HCT116 (cell line): Measurements from ENCODE around the gene PDCD10. TPM values are rescaled to one million over a fixed set of nuclear protein-coding genes. Genes with fewer than 3 reads are reported as not detected.

ENCODE experiments used
- ATAC-seq: fragments of 200-7000 bp; cut with Tn5 transposase; 2 replicates; pipeline ENCODE4 v1.9.1; 2020; ENCODE audit warnings: mild to moderate bottlenecking, moderate library complexity
- BruUV-seq: library from RNA; stranded (reverse); fragments of 400-500 nt; replicated peaks from 2 replicates; lab custom pipeline; 2021; lab: Mats Ljungman, UMichigan
- CTCF ChIA-PET: fragments of 300-600 bp; sonication (Branson Sonifier 250); formaldehyde crosslinking; loops from one replicate; lab custom pipeline; 2021; ENCODE audit warnings: antibody characterized with exemption; lab: Charles Lee
- POLR2A ChIA-PET: fragments of 300-600, 350-600 bp; sonication (Branson Sonifier 250); formaldehyde crosslinking; loops from one replicate; lab custom pipeline; 2021; ENCODE audit warnings: antibody characterized with exemption; lab: Charles Lee
- RAD21 ChIA-PET, 2 experiments: fragments of 300-600 bp; sonication (Branson Sonifier 250); formaldehyde crosslinking; loops; one replicate each; lab custom pipeline; 2023; ENCODE audit warnings: low total read pairs in 2 of 2; ENCODE audit not compliant: uncharacterized antibody in 2 of 2, unreplicated experiment in 2 of 2, low non-redundant PET in 1 of 2; lab: Charles Lee
- DNase-seq: peaks from one replicate; pipeline ENCODE4 v3.0.0-alpha.2; 2010; ENCODE audit warnings: low read depth, low spot score
- H2AFZ ChIP-seq: fragments of 200-600 bp; shearing (Covaris generic), sonication (generic); 2 replicates; pipeline ENCODE4 v1.6.1; 2017; ENCODE audit warnings: low read depth, mixed run types, mixed read lengths, antibody characterized with exemption, low read length; ENCODE audit not compliant: poor library complexity, severe bottlenecking
- H3K27ac ChIP-seq: 2 replicates; pipeline ENCODE4 v1.5.1; 2012; ENCODE audit warnings: low read depth, low read length
- H3K27me3 ChIP-seq: fragments of 200-600 bp; sonication (generic); 2 replicates; pipeline ENCODE4 v1.6.1; 2016; ENCODE audit warnings: mixed run types, low read length, mixed read lengths; ENCODE audit not compliant: insufficient read depth
- H3K36me3 ChIP-seq, 2 experiments: fragments of 200-500 bp in 1 of 2; fragments of 200-600 bp in 1 of 2; sonication (Bioruptor generic) in 1 of 2; sonication (generic) in 1 of 2; 2 replicates each; pipeline versions ENCODE4 v1.5.1 to v1.6.1; 2014 to 2016; ENCODE audit warnings: low read length in 2 of 2, inconsistent platforms in 1 of 2, mixed read lengths in 1 of 2, mixed run types in 1 of 2; ENCODE audit not compliant: insufficient read depth in 2 of 2, control insufficient read depth in 1 of 2
- H3K4me1 ChIP-seq, 2 experiments: fragments of 200-600 bp in 1 of 2; sonication (generic) in 1 of 2; 2 replicates each; pipeline versions ENCODE4 v1.5.1 to v1.6.1; 2012 to 2017; ENCODE audit warnings: low read length in 2 of 2, inconsistent platforms in 1 of 2, mild to moderate bottlenecking in 1 of 2, mixed read lengths in 1 of 2, mixed run types in 1 of 2, moderate library complexity in 1 of 2; ENCODE audit not compliant: insufficient read depth in 2 of 2, control insufficient read depth in 1 of 2
- H3K4me2 ChIP-seq: fragments of 200-600 bp; sonication (generic); 2 replicates; pipeline ENCODE4 v1.6.1; 2017; ENCODE audit warnings: mixed run types, low read length, mixed read lengths
- H3K4me3 ChIP-seq, 2 experiments: fragments of 200-600 bp in 1 of 2; sonication (generic) in 1 of 2; replicated peaks in 1 of 2; 2 replicates each; pipeline ENCODE4 v1.5.1; 2011 to 2016; ENCODE audit warnings: low read length in 2 of 2, control low read depth in 1 of 2, low read depth in 1 of 2, mild to moderate bottlenecking in 1 of 2, mixed read lengths in 1 of 2, mixed run types in 1 of 2
- H3K79me2 ChIP-seq: fragments of 200-600 bp; sonication (generic); 2 replicates; pipeline ENCODE4 v1.6.1; 2017; ENCODE audit warnings: mild to moderate bottlenecking, mixed run types, low read length, moderate library complexity, mixed read lengths; ENCODE audit not compliant: insufficient read depth
- H3K9ac ChIP-seq: fragments of 200-600 bp; sonication (generic); 2 replicates; pipeline ENCODE4 v1.6.1; 2016; ENCODE audit warnings: low read length, mixed read lengths
- H3K9me2 ChIP-seq: fragments of 200-600 bp; sonication (generic), shearing (Covaris generic); 2 replicates; pipeline ENCODE4 v1.6.1; 2017; ENCODE audit warnings: mixed run types, mild to moderate bottlenecking, moderate library complexity; ENCODE audit not compliant: insufficient read depth
- H3K9me3 ChIP-seq, 2 experiments: fragments of 200-500 bp in 1 of 2; fragments of 200-600 bp in 1 of 2; sonication (Bioruptor generic) in 1 of 2; sonication (generic) in 1 of 2; 2 replicates each; pipeline ENCODE4 v1.6.1; 2014 to 2017; ENCODE audit warnings: low read length in 2 of 2, mixed read lengths in 2 of 2, inconsistent platforms in 1 of 2, low read depth in 1 of 2, mild to moderate bottlenecking in 1 of 2, mixed run types in 1 of 2, moderate library complexity in 1 of 2; ENCODE audit not compliant: control insufficient read depth in 1 of 2, insufficient read depth in 1 of 2
- H4K20me1 ChIP-seq: fragments of 200-600 bp; sonication (generic), shearing (Covaris generic); 2 replicates; pipeline ENCODE4 v1.6.1; 2017; ENCODE audit warnings: mixed run types, mild to moderate bottlenecking, moderate library complexity; ENCODE audit not compliant: insufficient read depth
- ATF3 ChIP-seq: IDR thresholded peaks from 2 replicates; pipeline ENCODE4 v1.6.1; 2012
- CBX3 ChIP-seq: IDR thresholded peaks from 2 replicates; pipeline ENCODE4 v1.6.1; 2012; ENCODE audit warnings: low read depth
- CTCF ChIP-seq, 3 experiments: fragments of 200-600 bp in 1 of 3; sonication (generic) in 1 of 3; IDR thresholded peaks in 2 of 3; conservative IDR thresholded peaks in 1 of 3; 2 replicates each; pipeline ENCODE4 v1.5.1; 2012 to 2017; ENCODE audit warnings: low read depth in 2 of 3, low read length in 2 of 3, antibody characterized with exemption in 1 of 3, borderline replicate concordance in 1 of 3, control low read depth in 1 of 3, mild to moderate bottlenecking in 1 of 3, mixed read lengths in 1 of 3, mixed run types in 1 of 3, moderate library complexity in 1 of 3; ENCODE audit not compliant: insufficient read depth in 1 of 3
- EGR1 ChIP-seq: IDR thresholded peaks from 2 replicates; pipeline ENCODE4 v1.6.1; 2012; ENCODE audit warnings: low read depth
- ELF1 ChIP-seq: IDR thresholded peaks from 2 replicates; pipeline ENCODE4 v1.6.1; 2012; ENCODE audit warnings: low read depth, borderline replicate concordance
- EZH2 ChIP-seq: fragments of 200-600 bp; sonication (generic); IDR thresholded peaks from 2 replicates; pipeline ENCODE4 v1.6.1; 2017; ENCODE audit warnings: antibody characterized with exemption, mixed run types
- FOSL1 ChIP-seq: IDR thresholded peaks from 2 replicates; pipeline ENCODE4 v1.6.1; 2012; ENCODE audit warnings: low read depth
- JUND ChIP-seq: IDR thresholded peaks from 2 replicates; pipeline ENCODE4 v1.6.1; 2012
- MAX ChIP-seq: IDR thresholded peaks from 2 replicates; pipeline ENCODE4 v1.6.1; 2012
- POLR2AphosphoS5 ChIP-seq: IDR thresholded peaks from 2 replicates; pipeline ENCODE4 v1.6.1; 2011; ENCODE audit warnings: mild to moderate bottlenecking, low read depth, low read length, moderate library complexity
- RAD21 ChIP-seq: IDR thresholded peaks from 2 replicates; pipeline ENCODE4 v1.6.1; 2012; ENCODE audit warnings: low read depth, mild to moderate bottlenecking
- SIN3A ChIP-seq: IDR thresholded peaks from 2 replicates; pipeline ENCODE4 v1.6.1; 2012; ENCODE audit warnings: low read depth
- SRF ChIP-seq: IDR thresholded peaks from 2 replicates; pipeline ENCODE4 v1.6.1; 2012; ENCODE audit warnings: low read depth
- YY1 ChIP-seq: IDR thresholded peaks from 2 replicates; pipeline ENCODE4 v1.6.1; 2011; ENCODE audit warnings: low read length, low read depth, moderate library complexity, mild to moderate bottlenecking; ENCODE audit not compliant: insufficient replicate concordance; ENCODE audit errors: extremely low read depth
- ZFX ChIP-seq: fragments of 450-650 bp; IDR thresholded peaks from 2 replicates; pipeline ENCODE4 v1.6.1; 2017
- ZNF274 ChIP-seq: fragments of 200-500 bp; sonication (Bioruptor generic); IDR thresholded peaks from 2 replicates; pipeline ENCODE4 v1.6.1; 2014; ENCODE audit warnings: mild to moderate bottlenecking, low read depth, low read length, inconsistent platforms
- intact Hi-C: fragments of 100-400 bp; cut with micrococcal nuclease; formaldehyde crosslinking; loops from 2 replicates; pipeline ENCODE4 v1.10.0; 2022
- total RNA-seq: library from RNA; stranded (reverse); gene quantifications from one replicate; pipeline ENCODE4 v1.2.1, GENCODE V29; 2021; ENCODE audit not compliant: unreplicated experiment
- TF ChIP-seq, protein P1 (sequence below): IDR thresholded peaks from 2 replicates; pipeline ENCODE4 v1.6.1; 2012; ENCODE audit warnings: low read depth

Gene PDCD10
- total RNA-seq, 1 experiment from 2014 or later = 59.0 TPM

DNA sequence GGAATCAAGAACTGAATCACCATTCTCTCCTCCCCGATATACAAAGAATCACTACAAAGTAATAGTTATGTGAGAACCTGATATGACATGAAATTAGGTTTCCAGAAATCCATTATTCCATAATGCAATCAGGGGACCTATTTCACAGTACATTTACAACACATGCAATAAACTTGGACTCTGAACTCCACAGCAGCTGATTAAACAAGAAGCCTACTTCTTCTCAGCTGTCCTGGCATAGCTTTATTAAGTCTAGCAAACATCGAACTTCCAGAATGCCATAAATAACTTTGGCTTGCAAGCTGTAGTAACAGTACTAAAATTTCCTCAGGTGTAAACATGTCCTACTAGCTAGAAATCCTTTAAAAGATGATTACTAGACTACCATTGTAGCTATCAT lies 17.8 kb downstream of the PDCD10 start:
- intact Hi-C loops = no loop called here
- Histone ChIP-seq H4K20me1 (peaks cover 14% of the 10 kb centered on the region; the same call in 1 of the 2 replicates), H3K36me3 (peaks cover 3 to 7% of the 10 kb centered on the region in 2 experiments; a peak in 1 of 4 replicates), H3K9me3 (no peaks in the 10 kb centered on the region), H3K27me3 (no peaks in the 10 kb centered on the region), H3K9me2 (no peaks in the 10 kb centered on the region), H3K79me2 (peaks cover 90% of the 10 kb centered on the region), H3K4me3 (no peak overlapping the region), H2AFZ (no peak overlapping the region), H3K4me1 (no peaks in the 10 kb centered on the region), H3K9ac (no peak overlapping the region), H3K4me2 (no peak overlapping the region), H3K27ac (no peak overlapping the region)
- ChIA-PET CTCF (no interaction called here), RAD21 (no interaction called here), POLR2A (no interaction called here)
- DNase-seq = no peak
- ATAC-seq = no peak
- no TSS peak for BruUV-seq
- TF ChIP-seq ZNF274 (no peak), CTCF (IDR thresholded peaks at IDR 0.05 in 2 of 3, conservative IDR thresholded peaks at IDR 0.05 in 1 of 3; ENCODE audit: borderline replicate concordance in 1 of 3, insufficient read depth in 1 of 3, low read depth in 2 of 3, low read length in 2 of 3) (no peak), FOSL1 (no peak), SIN3A (no peak), ELF1 (no peak), MAX (no peak), YY1 (no peak), CBX3 (no peak), ZFX (no peak), EZH2 (no peak), SRF (no peak), POLR2AphosphoS5 (no peak), EGR1 (no peak), RAD21 (no peak), ATF3 (no peak), JUND (no peak)
- TF ChIP-seq, protein P1, sequence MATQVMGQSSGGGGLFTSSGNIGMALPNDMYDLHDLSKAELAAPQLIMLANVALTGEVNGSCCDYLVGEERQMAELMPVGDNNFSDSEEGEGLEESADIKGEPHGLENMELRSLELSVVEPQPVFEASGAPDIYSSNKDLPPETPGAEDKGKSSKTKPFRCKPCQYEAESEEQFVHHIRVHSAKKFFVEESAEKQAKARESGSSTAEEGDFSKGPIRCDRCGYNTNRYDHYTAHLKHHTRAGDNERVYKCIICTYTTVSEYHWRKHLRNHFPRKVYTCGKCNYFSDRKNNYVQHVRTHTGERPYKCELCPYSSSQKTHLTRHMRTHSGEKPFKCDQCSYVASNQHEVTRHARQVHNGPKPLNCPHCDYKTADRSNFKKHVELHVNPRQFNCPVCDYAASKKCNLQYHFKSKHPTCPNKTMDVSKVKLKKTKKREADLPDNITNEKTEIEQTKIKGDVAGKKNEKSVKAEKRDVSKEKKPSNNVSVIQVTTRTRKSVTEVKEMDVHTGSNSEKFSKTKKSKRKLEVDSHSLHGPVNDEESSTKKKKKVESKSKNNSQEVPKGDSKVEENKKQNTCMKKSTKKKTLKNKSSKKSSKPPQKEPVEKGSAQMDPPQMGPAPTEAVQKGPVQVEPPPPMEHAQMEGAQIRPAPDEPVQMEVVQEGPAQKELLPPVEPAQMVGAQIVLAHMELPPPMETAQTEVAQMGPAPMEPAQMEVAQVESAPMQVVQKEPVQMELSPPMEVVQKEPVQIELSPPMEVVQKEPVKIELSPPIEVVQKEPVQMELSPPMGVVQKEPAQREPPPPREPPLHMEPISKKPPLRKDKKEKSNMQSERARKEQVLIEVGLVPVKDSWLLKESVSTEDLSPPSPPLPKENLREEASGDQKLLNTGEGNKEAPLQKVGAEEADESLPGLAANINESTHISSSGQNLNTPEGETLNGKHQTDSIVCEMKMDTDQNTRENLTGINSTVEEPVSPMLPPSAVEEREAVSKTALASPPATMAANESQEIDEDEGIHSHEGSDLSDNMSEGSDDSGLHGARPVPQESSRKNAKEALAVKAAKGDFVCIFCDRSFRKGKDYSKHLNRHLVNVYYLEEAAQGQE = no peak
